ENCODE data around the gene PTPN21.

DNA sequence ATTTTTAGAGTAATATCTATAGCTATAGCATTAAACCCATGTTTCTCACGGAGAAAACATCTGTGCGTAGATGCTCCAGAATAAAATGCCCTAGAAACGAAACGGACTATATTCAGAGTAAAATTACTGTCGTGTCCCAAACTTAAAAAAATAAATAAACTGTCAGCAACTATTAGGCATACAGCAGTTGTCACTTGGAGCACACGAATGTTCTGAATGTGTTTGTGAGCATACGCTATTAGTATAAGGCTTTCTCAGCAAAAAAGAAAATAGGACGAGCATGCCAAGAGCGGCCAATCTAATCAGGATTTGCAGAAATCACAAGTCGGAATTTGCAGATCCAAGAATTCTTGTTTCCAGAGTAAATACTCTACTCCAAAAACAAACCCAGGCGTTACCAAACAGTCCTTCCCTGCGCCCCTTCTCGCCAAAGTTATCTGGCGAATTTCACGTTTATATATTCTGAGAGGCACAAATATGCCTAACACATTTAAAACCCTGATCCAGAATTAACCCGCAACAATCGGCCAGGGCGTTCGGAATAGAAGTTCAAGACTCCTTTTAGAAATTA is 836 bp downstream of the PTPN21 start:
- TF ChIP-seq CTCF (IDR thresholded peaks at IDR 0.05) = no peak
- no peak for TF ChIP-seq EP300 (IDR thresholded peaks at IDR 0.05)
- TF ChIP-seq POLR2A (IDR thresholded peaks at IDR 0.05; ENCODE audit: low read depth) = no peak
- no peak for TF ChIP-seq POLR2AphosphoS5 (IDR thresholded peaks at IDR 0.05)

Data from esophagus muscularis mucosa (tissue), 4 donors.